ENCODE measurements around the gene CRB2.
"Not testable (repeated sequence)": the region's sequence is repeated elsewhere in the genome, so short reads cannot be mapped to it uniquely, and the experiment has no call there.

Gene CRB2

DNA sequence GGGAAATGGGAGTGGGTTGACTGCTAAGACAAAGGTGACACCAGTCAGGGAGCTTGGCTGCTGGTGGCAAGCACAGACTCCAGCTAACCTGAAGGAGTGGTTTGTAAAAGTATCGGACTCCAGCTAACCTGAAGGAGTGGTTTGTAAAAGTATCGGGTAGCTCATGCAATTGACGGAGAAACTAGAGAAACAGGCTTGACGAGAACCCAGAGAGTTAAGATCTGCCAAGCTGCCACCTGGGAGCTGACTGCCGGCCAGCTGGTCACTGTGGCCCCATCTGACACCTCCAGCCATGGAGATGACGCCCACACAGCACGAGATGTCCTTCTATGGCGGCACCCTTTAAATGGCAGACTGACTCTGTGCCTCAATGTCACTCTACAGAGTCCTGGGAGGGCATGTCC lies 28.3 kb upstream of the CRB2 start:
- DNase-seq (ENCODE audit: low read depth in 1 of 2, low spot score in 1 of 2) = no peak

DNA sequence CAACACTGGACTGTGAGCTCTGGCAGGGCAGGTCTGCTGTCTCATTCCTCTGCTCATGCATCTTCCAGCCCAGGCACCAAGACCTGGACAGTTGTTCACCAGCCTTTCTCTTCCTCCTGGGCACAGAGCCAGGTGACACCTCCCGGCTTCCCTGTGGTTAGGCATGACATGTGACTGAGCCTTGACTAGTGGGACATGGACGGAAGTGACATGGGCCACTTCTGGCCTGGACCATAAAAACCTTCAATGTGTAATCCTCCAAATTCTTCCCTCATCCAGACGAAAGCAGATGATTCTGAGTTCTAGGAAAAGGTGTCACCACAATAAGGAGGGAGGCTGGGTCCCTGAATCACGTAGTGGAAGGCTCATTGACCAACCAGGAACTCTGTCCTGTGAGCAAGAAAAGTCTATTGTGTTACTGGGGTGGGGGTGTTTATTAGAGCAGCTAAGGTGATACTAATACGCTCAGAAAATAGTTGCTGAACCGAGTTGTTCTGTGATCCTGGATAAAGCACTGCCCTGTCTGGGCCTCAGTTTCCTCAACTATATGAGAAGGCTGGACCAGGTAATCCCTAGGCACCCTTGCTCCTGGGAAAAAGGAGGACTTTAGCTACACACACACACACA lies 26.6 kb upstream of the CRB2 start:
- no peak for DNase-seq (ENCODE audit: low read depth in 1 of 2, low spot score in 1 of 2)

DNA sequence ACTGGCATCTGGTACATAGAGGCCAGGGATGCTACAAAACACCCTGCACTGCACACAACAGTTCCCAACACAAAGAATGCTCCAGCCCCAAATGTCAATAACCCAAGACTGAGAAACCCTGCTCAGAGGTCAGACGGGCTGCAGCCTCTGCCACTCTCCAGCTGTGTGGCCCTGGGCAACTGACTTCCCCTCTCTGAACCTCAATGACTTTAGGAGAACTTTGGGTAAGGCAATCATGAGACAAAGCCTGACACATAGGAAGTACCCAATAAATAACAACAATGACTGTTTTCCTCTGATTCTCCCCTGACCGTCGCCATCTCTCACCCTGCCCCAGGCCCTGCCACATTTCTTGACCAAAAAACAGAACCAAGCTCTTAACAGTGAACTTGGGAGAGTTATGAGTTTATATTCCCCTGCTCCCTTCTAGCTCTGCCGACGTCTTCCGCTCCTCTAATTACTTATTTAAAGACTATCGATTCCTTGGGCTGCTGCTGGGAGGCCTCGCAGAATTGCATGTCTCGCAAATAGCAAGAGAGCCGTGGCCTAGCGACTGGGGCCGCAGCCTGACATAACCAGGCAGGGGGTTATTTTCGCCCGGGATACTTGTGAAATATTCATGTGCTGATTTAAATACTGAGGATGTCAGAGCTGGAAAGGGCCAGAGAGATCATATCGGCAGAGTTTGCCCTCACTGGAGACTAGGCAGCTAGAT lies 24.5 kb upstream of the CRB2 start:
- no peak for DNase-seq (ENCODE audit: low read depth in 1 of 2, low spot score in 1 of 2)

DNA sequence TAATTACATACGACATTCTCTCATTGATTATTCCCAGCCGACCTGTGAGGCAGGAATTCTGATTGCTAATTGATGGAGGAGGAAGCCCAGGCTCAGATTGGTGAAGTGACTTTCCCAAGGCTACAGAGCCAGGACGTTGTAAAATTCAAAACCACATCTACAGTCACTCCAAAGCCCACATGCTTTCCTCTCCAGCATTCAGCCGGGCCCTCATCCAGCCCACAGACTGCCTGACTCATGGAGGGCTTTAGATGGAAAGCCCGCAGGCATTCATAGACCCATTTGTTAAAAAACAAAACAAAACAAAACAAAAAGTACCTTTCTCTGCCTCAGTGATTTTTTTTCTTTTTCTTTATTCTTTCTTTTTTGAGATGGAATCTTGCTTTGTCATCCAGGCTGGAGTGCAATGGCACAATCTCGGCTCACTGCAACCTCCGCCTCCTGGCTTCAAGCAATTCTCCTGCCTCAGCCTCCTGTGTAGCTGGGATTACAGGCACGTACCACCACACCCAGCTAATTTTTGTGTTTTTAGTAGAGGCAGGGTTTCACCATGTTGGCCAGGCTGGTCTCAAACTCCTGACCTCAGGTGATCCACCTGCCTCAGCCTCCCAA lies 22.8 kb upstream of the CRB2 start:
- DNase-seq (ENCODE audit: low read depth in 1 of 2, low spot score in 1 of 2) = not testable (repeated sequence)

DNA sequence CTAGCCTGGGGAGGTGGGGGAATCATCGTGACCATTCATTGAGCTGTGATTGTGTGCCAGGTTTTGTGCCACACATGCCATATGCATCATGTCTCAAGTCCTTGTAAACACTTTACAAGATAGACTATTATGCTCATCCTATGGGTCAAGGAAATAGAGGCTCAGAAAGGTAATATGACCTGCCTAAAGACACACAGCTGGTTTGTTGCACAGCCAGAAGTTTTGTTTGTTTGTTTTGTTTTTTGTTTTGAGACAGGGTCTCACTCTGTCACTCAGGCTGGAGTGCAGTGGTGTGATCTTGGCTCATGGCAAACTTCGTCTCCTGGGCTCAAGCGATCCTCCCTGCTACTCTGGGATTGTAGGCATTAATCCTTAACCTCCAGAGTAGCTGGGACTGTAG lies 21.4 kb upstream of the CRB2 start:
- no peak for DNase-seq (ENCODE audit: low read depth in 1 of 2, low spot score in 1 of 2)

DNA sequence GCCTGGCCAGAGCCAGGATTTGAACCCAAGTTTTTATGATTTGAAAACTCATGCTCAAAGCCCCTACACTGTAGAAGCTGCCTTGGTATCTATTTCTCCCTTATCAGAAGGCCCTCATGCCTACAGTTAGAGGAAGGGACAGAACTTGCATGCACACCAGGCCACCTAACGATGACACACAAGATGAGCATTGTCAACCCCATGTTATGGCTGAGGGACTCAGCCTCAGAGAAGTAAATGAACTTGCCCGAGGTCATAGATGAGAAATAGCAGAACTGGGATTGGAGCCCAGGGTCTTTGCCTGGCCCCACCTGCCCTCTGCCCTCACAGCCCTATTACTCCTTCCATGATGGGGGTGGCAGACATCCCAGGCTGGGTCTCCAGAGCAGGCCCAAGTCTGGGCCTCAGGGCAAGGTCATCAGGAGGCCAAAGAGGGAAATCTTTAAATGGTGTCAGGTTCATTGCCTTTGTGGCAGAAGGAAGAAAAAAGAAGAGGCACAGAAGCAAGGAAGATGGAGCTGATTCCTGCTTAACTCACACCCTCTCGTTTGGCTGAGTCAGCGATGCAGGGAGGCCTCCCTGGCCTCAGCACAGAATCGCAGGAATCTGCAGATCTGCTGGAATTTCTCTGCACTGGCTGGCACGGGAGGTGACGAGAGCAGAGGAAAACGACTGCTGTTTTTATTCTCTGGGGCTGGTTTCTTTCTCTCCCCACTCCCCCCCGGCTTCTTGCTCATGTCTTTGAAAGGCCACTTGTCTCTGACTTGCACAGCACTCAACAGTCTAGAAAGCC lies 20.6 kb upstream of the CRB2 start:
- no peak for DNase-seq (ENCODE audit: low read depth in 1 of 2, low spot score in 1 of 2)

DNA sequence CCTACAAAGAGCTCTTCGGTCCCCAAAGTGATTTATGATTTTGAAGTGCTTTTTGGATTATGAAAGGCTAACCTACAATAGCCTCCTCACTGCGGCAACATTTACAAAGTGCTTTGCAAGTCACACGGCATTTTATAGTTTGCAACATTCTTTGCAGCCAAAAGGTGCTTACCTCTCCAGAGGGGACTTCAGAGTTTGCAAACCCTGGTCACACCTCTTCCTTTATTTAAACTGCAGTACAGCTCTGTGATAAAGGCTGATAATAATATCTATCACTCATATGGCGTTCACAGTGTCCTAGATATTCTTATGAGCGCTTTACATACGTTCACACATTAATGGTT lies 20.0 kb upstream of the CRB2 start:
- no peak for DNase-seq (ENCODE audit: low read depth in 1 of 2, low spot score in 1 of 2)

DNA sequence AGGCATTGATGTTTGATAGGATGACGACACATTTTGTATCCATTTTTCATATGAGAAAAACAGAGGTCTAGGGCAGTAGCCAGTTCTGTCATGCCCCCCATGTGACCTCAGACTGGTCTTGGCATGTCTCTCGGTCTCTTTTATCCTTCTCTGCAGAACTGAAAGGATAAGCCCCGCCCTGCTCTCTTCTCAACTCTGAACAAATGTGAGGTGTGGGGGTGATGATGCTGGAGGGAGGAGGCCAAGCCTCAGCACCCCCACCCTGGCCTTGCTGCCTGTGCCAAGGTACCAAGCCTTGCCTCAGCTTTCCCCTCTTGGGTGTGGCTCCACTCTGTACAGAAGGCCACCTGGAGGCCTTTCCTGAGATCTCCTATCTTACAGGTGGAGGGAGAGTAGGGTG lies 19.5 kb upstream of the CRB2 start:
- no peak for DNase-seq (ENCODE audit: low read depth in 1 of 2, low spot score in 1 of 2)

DNA sequence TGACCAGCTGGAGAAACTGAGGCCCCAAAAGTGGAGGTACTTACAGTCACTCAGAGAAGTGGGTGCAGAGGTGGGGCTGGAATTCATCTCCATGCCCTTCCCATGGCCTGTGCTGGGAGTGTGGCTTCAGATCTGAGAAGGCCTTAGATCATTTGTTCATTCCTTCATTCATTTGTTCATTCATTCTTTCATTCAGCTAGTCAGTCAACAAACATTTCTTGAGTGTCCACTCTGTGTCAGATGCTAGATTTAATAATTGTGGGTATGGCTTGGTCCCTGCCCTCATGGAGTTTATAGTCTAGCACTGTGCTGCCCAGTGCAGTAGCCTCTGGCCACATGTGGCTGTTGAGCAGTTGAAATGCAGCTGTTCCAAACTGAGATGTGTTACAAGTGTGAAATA lies 19.0 kb upstream of the CRB2 start:
- no peak for DNase-seq (ENCODE audit: low read depth in 1 of 2, low spot score in 1 of 2)

DNA sequence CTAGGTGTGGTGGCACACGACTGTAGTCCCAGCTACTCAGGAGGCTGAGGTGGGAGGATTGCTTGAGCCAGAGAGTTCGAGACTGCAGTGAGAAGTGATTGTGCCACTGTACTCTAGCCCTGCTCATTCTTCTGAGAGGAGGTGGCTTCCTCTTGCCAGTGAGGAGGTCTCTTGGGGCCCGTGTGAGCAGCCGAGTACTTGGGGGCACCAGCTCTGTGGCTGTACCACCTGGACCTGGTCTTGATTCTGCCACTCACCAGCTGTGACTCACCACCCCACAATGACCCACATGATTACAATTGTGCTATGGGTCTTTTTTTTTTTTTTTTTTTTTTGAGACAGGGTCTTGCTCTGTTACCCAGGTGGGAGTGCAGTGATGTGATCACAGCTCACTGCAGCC lies 18.0 kb upstream of the CRB2 start:
- no peak for DNase-seq (ENCODE audit: low read depth in 1 of 2, low spot score in 1 of 2)

DNA sequence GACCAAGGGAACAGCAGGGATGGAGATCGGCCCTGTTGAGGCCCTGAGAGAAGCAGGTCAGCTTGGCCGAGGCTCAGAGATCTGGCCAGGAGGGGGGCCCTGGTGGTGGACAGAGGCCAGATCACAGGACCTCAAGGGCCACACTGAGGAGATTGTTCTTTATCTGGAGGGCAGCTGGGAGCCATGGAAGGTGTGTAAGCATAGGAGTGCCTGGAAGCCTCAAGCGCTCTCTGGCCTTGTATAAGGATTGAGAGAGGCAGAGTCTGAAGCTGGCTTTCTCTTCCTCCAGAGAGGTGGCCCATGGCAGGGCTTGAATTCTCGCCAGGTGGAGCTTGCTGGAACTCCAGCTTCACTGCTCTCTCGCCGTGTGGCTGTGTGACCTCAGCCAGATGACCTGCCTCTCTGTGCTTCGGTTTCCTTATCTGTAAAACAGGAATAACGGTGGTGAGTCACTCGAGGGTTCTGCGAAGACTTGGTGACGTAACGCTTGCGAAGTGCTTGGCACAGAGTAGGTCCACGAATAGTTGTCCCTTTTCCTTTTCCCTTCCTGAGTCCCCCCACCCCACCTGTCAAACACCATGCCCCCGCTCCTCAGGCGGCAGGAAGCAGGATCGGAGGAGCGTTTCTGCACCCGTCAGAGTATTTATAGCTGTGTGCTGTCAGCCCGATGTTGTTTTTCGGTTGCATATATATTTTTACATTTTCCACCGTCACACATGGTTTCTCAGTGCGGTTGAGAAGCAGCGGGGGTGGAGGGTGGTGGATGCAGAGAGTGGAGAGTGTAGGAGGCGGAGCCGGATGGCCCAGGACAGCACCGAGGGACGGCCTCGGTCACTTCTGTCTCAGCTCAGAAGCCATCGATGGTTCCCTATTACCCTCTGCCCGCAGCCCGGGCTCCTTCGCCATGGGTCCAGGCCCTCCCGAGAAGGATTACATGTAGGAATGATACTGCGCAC lies 17.0 kb upstream of the CRB2 start:
- DNase-seq (ENCODE audit: low read depth in 1 of 2, low spot score in 1 of 2) = peak; percentile 48 to 65

DNA sequence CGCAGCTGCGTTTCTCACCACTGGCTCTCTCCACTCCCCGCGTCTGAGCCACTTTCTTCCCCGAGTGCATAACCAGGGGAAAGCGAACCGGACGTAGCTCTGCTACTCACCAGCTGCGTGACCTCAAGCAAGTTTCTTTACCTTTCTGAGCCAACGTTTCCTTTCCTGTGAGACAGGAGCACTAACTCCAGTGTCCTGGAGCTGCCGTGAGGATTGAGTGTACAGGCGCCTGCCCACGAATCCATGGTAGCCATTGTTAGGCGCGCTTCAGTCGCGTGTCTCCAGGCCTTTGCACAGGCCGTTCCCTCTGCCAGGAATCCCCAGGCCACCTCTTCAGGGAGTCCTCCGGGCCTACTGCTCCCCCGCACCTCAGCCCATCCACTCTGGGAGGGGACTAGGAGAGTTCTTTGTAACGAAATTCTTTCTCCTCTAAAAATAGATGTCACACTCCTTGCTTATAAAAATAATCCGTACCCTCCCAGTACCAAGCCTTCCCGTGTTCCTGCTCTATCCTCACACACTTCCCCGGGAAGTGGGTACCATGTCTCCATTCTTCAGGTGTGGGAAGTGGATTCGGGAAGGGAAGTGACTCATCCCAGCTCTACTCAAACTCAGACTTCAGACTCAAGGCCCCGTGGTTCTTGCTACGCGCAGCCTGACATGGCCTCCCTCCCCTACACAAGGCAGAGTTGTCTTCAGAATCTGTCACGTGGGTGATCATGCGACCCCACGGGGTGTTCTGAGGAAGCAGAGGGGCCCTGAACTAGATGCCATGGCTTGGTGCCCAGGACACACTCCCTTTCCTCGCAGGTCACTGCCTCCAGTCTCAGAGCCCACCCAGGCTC lies 16.1 kb upstream of the CRB2 start:
- DNase-seq (ENCODE audit: low read depth in 1 of 2, low spot score in 1 of 2) = peak; percentile 10 to 64

DNA sequence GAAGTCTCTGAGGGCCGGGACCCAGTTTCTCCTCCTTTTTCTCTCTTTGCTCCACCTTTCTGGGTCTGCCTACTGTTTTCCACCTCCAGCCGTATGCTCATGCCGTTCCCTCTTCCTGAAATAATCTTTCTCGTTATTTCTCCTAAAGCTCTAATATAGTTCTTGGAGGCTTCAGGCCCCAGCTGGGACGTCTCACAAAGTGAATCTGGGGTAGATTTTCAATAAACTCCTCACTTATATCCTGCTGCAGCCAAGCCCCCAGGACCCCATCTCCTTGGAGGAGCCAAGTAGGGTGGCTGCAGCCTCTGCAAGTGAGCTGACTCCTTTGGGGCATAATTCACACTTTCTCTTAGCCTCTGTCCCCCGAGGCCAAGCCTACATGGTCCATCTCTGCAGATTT lies 14.2 kb upstream of the CRB2 start:
- DNase-seq (ENCODE audit: low read depth in 1 of 2, low spot score in 1 of 2) = no peak

DNA sequence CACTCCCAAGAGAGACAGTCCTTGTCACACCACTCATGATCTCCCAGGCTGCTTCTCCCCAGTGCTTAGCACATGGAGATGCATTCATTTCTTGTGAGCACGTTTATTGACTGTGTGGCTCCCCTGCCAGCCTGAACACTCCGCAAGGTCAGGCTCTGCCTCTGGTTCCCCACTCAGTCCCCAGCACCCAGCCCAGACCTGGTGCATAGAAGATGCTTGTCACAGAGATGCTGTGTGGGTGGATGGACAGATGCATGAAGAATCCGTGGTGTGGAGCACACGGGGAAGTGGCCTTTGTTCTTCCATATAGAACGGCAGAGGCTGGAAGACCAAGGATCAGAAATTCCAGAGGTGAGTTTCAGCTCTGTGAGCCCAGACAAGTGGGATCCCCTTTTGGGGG lies 13.8 kb upstream of the CRB2 start:
- no peak for DNase-seq (ENCODE audit: low read depth in 1 of 2, low spot score in 1 of 2)

DNA sequence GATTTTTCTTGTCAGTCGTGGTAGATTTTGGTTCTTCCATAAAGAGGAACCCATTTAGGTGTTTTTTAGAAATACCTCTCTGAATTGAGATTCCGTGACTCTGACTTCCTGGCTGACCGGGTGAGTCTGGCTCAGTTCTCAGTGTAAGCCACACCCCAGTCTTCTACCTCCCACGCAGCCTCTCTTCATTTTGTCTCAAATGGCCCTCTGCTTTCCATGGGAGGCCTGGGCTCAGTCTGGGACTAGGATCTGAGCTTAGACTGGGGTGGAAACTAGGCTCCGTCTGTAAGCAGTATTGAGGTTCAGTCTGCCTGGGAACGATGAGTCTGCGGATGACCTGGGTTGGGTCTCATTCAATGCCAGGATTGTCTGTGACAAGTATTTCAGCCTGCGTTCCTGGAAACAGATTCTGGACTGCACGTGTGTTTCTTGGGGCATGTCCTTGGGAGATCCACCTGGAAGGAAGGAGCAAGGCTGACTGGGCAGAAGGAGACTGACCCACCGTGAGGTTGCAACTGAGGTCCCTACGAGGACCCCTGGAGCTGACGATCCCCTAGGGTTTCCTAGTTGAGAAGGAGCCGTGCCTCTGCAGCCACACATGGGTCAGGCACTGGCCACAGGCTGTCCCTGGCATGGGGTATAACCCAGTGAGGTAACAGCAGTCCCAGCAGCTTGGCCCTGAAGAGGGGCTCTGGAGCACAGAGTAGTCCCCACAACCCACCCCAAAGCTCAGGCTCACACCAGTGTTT lies 12.4 kb upstream of the CRB2 start:
- no peak for DNase-seq (ENCODE audit: low read depth in 1 of 2, low spot score in 1 of 2)

DNA sequence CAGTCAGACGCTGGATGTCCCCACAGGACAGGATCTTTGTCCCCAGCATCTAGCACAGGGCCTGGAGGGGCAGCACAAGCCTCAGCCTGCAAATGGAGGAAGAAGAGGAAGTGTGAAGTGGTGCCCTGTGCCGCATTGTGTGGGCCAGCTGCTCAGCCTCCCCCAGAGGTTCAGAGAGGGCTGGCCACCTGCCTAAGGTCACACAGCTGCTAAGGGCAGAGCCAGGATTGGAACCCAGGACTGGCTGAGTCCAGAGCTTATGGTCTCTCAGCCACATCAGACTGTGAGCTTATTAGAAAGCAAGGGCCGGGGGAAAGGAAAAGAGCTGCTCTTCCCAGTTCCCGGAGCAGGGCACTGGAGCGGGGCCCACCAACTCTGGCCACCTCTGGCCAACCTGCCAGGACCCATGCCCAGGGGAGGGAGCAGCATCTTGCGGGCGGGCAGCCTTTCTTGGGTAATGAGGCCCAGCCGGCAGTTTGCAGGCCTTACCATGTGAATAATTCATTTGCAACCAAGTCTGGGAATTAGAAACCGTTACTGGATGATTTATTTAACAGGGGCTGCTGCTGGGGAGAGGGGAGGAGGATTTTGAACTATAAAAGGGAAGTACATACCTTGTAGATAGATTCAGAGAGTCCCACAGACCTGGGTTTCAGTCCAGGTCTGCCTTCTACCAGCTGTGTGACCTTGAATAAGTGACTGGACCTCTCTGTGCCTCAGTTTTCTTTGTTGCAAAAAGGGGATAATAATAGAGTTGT lies 11.6 kb upstream of the CRB2 start:
- DNase-seq (ENCODE audit: low read depth in 1 of 2, low spot score in 1 of 2) = no peak

DNA sequence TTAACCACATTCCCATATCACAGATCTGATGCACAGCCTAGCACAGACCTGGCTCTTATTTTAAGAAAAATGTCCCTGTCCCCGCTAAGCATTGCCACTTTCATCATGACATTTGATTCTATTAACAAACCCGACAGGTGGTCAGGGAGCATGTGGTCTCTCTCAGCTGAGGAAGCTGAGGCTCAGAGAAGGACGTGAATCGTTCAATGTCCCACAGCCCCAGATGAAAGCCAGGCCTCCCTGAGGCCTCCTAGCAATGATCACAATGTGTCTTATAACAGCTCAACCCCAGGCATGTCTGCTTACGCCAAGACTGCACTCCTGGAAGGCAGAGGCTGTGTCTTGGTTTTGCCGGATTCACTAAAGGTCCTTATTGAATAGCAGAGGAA lies 10.4 kb upstream of the CRB2 start:
- DNase-seq (ENCODE audit: low read depth in 1 of 2, low spot score in 1 of 2) = no peak

DNA sequence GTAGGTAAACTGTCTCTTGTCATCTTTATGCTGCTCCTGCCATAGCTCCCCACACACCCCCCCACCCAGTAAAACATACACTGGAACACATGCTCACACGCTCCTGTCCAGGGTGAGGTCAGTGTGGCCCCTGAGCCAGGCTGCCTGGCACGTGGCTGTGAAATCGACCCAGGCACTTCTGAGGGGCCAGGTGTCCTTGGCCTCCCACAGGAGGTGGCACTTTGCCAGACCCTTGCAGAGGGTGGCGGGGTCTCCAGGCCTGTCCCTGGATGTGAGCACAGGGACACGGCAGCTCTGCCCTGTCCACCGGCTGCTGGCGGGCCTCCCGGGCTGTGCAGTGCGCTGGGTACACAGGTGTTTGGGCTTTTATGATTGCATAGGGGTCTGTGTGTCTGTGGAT lies 10.0 kb upstream of the CRB2 start:
- no peak for DNase-seq (ENCODE audit: low read depth in 1 of 2, low spot score in 1 of 2)

DNA sequence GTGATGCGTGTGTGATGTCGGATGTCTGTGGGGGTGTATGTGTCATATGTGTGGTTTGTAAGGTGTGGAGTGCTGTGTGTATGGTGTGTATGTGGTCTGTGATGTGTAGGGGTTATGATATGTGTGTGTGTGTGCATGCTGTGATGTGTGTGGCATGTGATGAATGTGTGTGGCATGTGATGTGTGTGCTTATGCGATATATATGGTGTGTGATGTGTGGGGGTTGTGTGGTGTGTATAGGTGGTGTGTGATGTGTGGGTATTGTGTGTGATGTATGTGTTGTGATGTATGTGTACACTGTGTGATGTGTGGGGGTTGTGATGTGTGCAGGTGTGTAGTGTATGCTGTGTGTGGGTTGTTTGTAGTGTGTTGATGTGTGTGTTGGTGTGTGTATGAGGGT lies 9.2 kb upstream of the CRB2 start:
- DNase-seq (ENCODE audit: low read depth in 1 of 2, low spot score in 1 of 2) = no peak
